Endothelial cell (in vitro differentiated cells): ENCODE data around the gene GJC1. TPM values are rescaled to one million over a fixed set of nuclear protein-coding genes. Genes with fewer than 3 reads are reported as not detected.
"Not testable (repeated sequence)": the region's sequence is repeated elsewhere in the genome, so short reads cannot be mapped to it uniquely, and the experiment has no call there.

Source experiments
- DNase-seq: peaks from one replicate; pipeline ENCODE4 v3.0.0; 2021; ENCODE audit warnings: low spot score
- H3K27ac Mint-ChIP-seq: one replicate; pipeline ENCODE4 v1.8.0; 2021; ENCODE audit warnings: mixed read lengths, inconsistent platforms; ENCODE audit not compliant: unreplicated experiment
- H3K27me3 Mint-ChIP-seq: one replicate; pipeline ENCODE4 v1.8.0; 2021; ENCODE audit warnings: mild to moderate bottlenecking, moderate library complexity, mixed read lengths, inconsistent platforms; ENCODE audit not compliant: unreplicated experiment
- H3K36me3 Mint-ChIP-seq: one replicate; pipeline ENCODE4 v1.8.0; 2021; ENCODE audit warnings: mild to moderate bottlenecking, low read depth, mixed read lengths, inconsistent platforms; ENCODE audit not compliant: unreplicated experiment
- H3K4me1 Mint-ChIP-seq: one replicate; pipeline ENCODE4 v1.8.0; 2021; ENCODE audit warnings: mild to moderate bottlenecking, mixed read lengths, inconsistent platforms; ENCODE audit not compliant: unreplicated experiment
- H3K4me3 Mint-ChIP-seq: one replicate; pipeline ENCODE4 v1.8.0; 2021; ENCODE audit warnings: mild to moderate bottlenecking, mixed read lengths, inconsistent platforms; ENCODE audit not compliant: unreplicated experiment
- H3K9me3 Mint-ChIP-seq: one replicate; pipeline ENCODE4 v1.8.0; 2021; ENCODE audit warnings: mixed read lengths, inconsistent platforms; ENCODE audit not compliant: unreplicated experiment
- CTCF ChIP-seq: fragments of 200-600 bp; sonication (generic); IDR thresholded peaks from one replicate; pipeline ENCODE4 v1.5.0; 2021; ENCODE audit warnings: antibody characterized with exemption; ENCODE audit not compliant: unreplicated experiment
- total RNA-seq: library from RNA; stranded (reverse); fragmentation: NEBNext Ultra II Directional; extraction: Animal tissue kit (Norgen Biotek cat#: 25700); gene quantifications from one replicate; pipeline ENCODE4 v1.2.1, GENCODE V29; 2021; ENCODE audit not compliant: unreplicated experiment

GJC1 gene
- total RNA-seq, 1 donor from 2014 or later: 36.5 TPM

GRCh38 chr17:44828919-44829522 is 1.1 kb downstream of the GJC1 start:
- Mint-ChIP-seq H3K36me3 (no peaks in the 10 kb centered on the region), H3K4me1 (peaks cover 6% of the 10 kb centered on the region), H3K4me3 (peak overlapping the region; percentile 98), H3K27me3 (peaks cover 4% of the 10 kb centered on the region), H3K9me3 (no peaks in the 10 kb centered on the region), H3K27ac (peak overlapping the region; percentile 85)
- no peak for DNase-seq
- no peak for TF ChIP-seq CTCF

- TF ChIP-seq CTCF: no peak
- no peak overlapping the region for H3K4me3 Mint-ChIP-seq
- no peak for DNase-seq
- H3K27me3 Mint-ChIP-seq: peaks cover 4% of the 10 kb centered on the region
- H3K9me3 Mint-ChIP-seq: no peaks in the 10 kb centered on the region
- no peak overlapping the region for H3K27ac Mint-ChIP-seq
- no peaks in the 10 kb centered on the region for H3K36me3 Mint-ChIP-seq
- peaks cover 6% of the 10 kb centered on the region for H3K4me1 Mint-ChIP-seq
Observed at GRCh38 chr17:44827863-44828262, 2.2 kb downstream of the GJC1 start.

- Mint-ChIP-seq H3K36me3 (no peaks in the 10 kb centered on the region), H3K9me3 (no peaks in the 10 kb centered on the region), H3K4me1 (peaks cover 6% of the 10 kb centered on the region), H3K27me3 (peaks cover 4% of the 10 kb centered on the region), H3K27ac (no peak overlapping the region), H3K4me3 (no peak overlapping the region)
- DNase-seq: no peak
- TF ChIP-seq CTCF: no peak
Observed at GRCh38 chr17:44826123-44826790, 3.8 kb downstream of the GJC1 start.

GRCh38 chr17:44825236-44825635 is 4.9 kb downstream of the GJC1 start:
- H3K4me1 Mint-ChIP-seq, H3K4me3 Mint-ChIP-seq, H3K27ac Mint-ChIP-seq, H3K27me3 Mint-ChIP-seq, DNase-seq, H3K9me3 Mint-ChIP-seq, H3K36me3 Mint-ChIP-seq: not testable (repeated sequence)

- no peak for TF ChIP-seq CTCF
- no peak for DNase-seq
- Mint-ChIP-seq H3K27ac (no peak overlapping the region), H3K4me1 (no peaks in the 10 kb centered on the region), H3K27me3 (no peaks in the 10 kb centered on the region), H3K9me3 (no peaks in the 10 kb centered on the region), H3K36me3 (no peaks in the 10 kb centered on the region), H3K4me3 (no peak overlapping the region)
Observed at GRCh38 chr17:44820631-44821212, 9.4 kb downstream of the GJC1 start.

- H3K9me3 Mint-ChIP-seq, H3K27me3 Mint-ChIP-seq, H3K4me1 Mint-ChIP-seq, H3K27ac Mint-ChIP-seq, DNase-seq, H3K36me3 Mint-ChIP-seq, H3K4me3 Mint-ChIP-seq: not testable (repeated sequence)
Observed at GRCh38 chr17:44818508-44818907, 11.6 kb downstream of the GJC1 start.
